Cardiac fibroblast (primary cell): ENCODE data around the gene TMOD2.
A peak's percentile ranks its signal among the peaks of the same experiment; 100 is the strongest.

Source experiments
- DNase-seq, 2 donors: peaks; one replicate each; pipeline versions ENCODE4 v3.0.0 to v3.0.0-alpha.2; 2010; ENCODE audit warnings: low read depth in 2 of 2
- H3K4me3 ChIP-seq, 2 donors: replicated peaks in 1 of 2; 1 replicate in 1 of 2; 2 replicates in 1 of 2; pipeline ENCODE4 v1.5.1; 2011; ENCODE audit warnings: low read depth in 2 of 2, low read length in 2 of 2, mild to moderate bottlenecking in 2 of 2, moderate library complexity in 1 of 2
- CTCF ChIP-seq: IDR thresholded peaks from one replicate; pipeline ENCODE4 v1.5.1; 2011; ENCODE audit warnings: low read depth, mild to moderate bottlenecking, low read length, inconsistent platforms

The TMOD2 gene

DNA sequence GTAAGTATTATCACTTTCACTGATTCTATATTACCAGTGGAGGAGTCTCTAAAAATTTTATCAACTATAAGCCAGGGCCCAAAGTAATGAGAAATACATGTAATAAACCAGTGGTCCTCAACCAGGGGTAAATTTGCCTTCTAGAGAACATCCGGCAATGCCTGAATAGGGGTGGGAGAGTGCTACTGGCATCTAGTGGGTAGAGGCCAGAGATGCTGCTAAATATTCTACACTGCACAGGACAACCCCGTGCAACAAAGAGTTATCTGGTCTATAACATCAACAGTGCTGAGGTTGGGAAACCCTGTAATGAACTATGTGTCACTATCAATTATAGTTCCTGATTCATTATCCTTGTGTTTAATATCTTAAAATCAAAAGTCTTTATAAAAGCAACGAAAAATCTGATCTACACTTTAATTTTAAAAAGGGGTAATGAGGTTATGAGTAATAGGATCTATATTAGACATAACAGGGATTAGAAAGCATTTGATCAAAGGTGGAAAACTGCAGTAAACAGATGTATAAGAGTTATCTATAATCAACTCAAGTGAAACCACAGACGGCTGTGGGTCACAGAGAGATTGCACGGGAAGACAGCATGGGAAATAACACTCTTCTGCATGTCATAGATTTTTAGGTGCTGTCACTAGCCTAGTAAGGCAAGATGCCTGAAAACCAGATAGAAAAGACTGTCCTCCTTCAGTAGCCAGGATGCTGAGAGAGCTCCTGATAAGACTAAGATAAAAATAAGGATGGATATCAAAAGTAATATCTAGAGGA lies 16.0 kb upstream of the TMOD2 start:
- no peak for DNase-seq
- TF ChIP-seq CTCF: no peak
- H3K4me3 ChIP-seq: no peak overlapping the region

GRCh38 chr15:51736069-51736468 lies 15.3 kb upstream of the TMOD2 start:
- H3K4me3 ChIP-seq: peak overlapping the region in 1 of 2 donors; percentile 67
- DNase-seq: peak; percentile 23 to 26
- TF ChIP-seq CTCF: no peak

GRCh38 chr15:51736751-51737521 lies 14.5 kb upstream of the TMOD2 start:
- H3K4me3 ChIP-seq: peak overlapping the region; percentile 61 to 67
- peak in 1 of 2 donors; percentile 27 for DNase-seq
- TF ChIP-seq CTCF: no peak

GRCh38 chr15:51737522-51738305 lies 13.7 kb upstream of the TMOD2 start, which contains the start of gene LYSMD2:
Gene LYSMD2 (minus strand): TSS chr15:51737655. CDS start chr15:51737622, 33 bp downstream.
- DNase-seq: peak; percentile 43 to 70
- TF ChIP-seq CTCF: no peak
- peak within 1 kb of the TSS; percentile 61 to 67 for H3K4me3 ChIP-seq

GRCh38 chr15:51738553-51738952 lies 12.8 kb upstream of the TMOD2 start:
- no peak for DNase-seq
- H3K4me3 ChIP-seq: no peak overlapping the region
- TF ChIP-seq CTCF: no peak

- no peak for DNase-seq
- H3K4me3 ChIP-seq: no peak overlapping the region
- no peak for TF ChIP-seq CTCF
Observed at GRCh38 chr15:51739061-51739712, 12.2 kb upstream of the TMOD2 start.
